GM12873 (cell line): ENCODE data around the gene VSTM2B.

Experiments
- TF ChIP-seq, protein P1 (sequence below): IDR thresholded peaks from 2 replicates; pipeline ENCODE4 v1.5.1; 2012; ENCODE audit warnings: low read depth, mild to moderate bottlenecking, moderate library complexity, low read length, control low read depth; ENCODE audit not compliant: insufficient read depth; ENCODE audit errors: missing control alignments

The VSTM2B gene

GRCh38 chr19:29524201-29524911, 1.4 kb upstream of the VSTM2B start:
- TF ChIP-seq, protein P1, sequence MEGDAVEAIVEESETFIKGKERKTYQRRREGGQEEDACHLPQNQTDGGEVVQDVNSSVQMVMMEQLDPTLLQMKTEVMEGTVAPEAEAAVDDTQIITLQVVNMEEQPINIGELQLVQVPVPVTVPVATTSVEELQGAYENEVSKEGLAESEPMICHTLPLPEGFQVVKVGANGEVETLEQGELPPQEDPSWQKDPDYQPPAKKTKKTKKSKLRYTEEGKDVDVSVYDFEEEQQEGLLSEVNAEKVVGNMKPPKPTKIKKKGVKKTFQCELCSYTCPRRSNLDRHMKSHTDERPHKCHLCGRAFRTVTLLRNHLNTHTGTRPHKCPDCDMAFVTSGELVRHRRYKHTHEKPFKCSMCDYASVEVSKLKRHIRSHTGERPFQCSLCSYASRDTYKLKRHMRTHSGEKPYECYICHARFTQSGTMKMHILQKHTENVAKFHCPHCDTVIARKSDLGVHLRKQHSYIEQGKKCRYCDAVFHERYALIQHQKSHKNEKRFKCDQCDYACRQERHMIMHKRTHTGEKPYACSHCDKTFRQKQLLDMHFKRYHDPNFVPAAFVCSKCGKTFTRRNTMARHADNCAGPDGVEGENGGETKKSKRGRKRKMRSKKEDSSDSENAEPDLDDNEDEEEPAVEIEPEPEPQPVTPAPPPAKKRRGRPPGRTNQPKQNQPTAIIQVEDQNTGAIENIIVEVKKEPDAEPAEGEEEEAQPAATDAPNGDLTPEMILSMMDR = no peak

- TF ChIP-seq, protein P1 = no peak
These were observed 622 bp upstream of the VSTM2B start for GRCh38 chr19:29524912-29525831.

DNA sequence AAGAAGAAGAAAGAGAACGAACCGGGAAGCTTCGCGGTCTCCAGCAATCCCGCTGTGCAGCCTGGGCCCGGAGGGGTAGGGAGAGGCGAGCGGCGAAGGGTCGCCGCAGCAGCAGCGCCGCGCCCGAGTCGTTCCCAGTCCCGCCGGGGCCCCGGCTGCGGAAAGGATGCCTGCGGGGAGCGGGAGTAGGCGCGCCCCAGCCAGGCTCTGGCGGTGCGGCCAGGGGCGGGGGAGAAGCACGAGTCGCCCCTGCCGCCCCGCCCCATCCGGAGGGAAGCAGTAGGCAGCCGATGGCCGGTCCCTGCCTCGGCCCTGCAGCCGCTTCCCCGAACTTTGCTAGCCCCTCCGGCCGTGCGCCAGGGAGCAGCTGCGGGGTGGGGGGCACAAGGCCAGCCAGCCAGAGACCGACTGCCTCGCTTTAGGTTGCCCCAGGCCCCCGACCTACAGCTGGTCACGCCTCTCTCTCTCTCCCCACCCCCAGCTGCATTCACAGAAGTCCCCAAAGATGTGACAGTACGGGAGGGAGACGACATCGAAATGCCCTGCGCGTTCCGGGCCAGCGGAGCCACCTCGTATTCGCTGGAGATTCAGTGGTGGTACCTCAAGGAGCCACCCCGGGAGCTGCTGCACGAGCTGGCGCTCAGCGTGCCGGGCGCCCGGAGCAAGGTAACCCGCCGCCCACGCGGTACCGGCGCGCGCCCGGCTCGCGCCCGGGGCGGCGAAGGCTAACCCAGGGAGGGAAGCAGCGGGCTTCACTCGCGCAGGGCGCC, 1.1 kb downstream of the VSTM2B start:
- TF ChIP-seq, protein P1 = no peak

GRCh38 chr19:29527500-29528328, 1.9 kb downstream of the VSTM2B start:
- TF ChIP-seq, protein P1 = peak; percentile 42

- TF ChIP-seq, protein P1 = peak; percentile 77
These were observed 2.7 kb downstream of the VSTM2B start for GRCh38 chr19:29528350-29528945.

GRCh38 chr19:29528946-29529645, 3.3 kb downstream of the VSTM2B start:
- TF ChIP-seq, protein P1 = no peak
